IPS-NIHi11 (cell line): ENCODE results near the gene GCH1.
A peak's percentile ranks its signal among the peaks of the same experiment; 100 is the strongest.
"Not testable (repeated sequence)": the region's sequence is repeated elsewhere in the genome, so short reads cannot be mapped to it uniquely, and the experiment has no call there.

Source experiments
- DNase-seq: peaks from one replicate; pipeline ENCODE4 v3.0.0; 2012; ENCODE audit warnings: mixed read lengths, low spot score

The GCH1 gene, protein sequence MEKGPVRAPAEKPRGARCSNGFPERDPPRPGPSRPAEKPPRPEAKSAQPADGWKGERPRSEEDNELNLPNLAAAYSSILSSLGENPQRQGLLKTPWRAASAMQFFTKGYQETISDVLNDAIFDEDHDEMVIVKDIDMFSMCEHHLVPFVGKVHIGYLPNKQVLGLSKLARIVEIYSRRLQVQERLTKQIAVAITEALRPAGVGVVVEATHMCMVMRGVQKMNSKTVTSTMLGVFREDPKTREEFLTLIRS

DNA sequence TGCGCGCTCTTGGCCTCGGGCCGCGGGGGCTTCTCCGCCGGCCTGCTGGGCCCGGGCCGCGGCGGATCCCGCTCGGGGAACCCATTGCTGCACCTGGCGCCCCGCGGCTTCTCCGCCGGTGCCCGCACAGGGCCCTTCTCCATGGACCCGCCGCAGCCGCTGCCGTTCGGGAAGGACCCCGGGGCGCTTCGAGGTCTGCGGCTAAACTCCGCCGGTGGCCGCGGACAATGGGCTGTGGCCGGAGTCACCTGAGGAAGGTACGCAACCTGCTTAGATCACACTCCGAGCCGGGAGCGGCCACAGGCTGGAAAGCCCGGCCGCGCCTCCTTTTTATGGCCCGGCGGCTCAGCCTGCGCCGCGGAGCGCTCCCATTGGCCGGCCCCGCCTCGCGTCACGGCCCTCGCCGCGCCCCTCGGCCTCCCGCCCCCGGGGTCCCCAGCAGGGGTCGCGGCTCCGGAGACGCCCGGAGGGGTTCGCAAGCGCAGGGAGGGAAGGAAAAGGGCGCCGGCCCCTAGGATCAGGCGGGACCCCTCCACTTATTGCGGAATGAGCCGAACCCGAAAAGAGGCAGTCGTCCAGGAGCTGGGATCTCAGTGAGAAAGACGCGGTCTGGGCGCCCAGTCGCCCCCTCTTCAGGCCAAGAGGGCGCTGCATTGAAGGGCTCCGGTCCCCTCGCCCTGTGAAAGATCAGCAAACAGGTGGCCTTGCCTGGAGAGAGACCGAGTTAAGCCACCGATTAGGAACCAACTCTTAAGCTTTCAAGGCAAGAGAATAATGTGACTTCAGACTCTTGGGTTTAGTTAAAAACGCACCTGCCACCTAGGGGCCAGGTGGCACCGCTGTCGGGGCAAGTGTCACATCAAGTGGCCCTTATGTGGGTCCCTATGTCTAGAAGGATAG, at the start of gene GCH1:
Gene GCH1 (minus strand): TSS at position 306 of the 900 bp plus-strand sequence. CDS start 163 bp downstream, at position 143.
- peak; percentile 93 for DNase-seq

DNA sequence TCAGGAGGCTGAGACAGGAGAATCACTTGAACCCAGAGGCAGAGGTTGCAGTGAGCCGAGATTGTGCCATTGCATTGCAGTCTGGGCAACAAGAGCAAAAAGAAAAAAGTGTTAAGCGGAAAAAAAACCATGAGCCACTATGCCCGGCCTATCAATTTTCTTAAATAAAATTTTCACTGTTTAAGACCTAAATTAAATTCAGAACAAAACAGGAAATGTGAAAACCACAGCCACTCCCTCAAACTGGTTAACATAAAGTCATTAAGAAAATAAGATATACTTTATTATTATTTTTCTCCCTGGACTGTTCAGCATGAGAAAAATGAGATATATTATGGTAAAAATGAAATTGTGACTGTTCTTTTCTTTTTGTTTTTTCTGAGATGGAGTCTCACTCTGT, 44.6 kb upstream of the GCH1 start:
- no peak for DNase-seq

DNA sequence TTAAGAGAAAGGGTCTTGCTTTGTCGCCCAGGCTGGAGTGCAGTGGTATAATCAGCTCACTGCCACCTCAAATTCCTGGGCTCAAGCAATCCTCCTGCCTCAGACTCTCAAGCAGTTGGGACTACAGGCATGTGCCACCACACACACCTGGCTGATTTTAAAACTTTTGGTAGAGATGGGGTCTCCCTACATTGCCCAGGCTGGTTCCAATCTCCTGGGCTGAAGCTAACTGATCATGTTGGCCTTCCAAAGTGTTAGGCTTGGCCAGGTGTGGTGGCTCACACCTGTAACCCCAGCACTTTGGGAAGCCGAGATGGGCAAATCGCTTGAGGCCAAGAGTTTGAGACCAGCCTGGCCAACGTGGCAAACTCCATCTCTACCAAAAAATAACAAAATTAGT, 43.9 kb upstream of the GCH1 start:
- no peak for DNase-seq

DNA sequence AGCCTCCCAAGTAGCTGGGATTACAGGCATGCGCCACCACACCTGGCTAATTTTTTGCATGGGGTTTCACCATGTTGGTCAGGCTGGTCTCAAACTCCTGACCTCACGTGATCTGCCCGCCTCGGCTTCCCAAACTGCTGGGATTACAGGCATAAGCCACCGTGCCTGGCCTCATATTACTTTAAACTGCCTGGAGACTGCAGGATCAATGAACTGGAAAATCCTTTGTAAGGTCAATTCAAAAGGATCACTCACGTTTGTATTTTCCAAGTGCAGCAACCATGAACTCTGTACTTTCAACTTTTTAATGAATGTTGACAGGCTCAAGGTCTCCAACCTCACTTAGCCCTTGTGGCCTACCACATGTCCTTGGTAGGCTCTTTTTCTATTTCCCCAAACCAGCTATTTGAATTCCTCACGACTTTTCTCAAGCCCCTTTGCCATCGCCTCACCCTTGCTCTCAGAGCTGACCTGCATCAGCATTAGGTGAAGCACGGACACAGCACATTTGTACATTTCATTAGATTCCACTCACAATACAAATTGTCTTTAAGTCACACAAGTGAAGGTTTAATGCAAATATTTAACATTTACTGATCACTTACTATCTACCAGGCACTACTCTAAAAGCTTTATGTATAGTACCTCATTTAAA, 42.2 kb upstream of the GCH1 start:
- DNase-seq = no peak

DNA sequence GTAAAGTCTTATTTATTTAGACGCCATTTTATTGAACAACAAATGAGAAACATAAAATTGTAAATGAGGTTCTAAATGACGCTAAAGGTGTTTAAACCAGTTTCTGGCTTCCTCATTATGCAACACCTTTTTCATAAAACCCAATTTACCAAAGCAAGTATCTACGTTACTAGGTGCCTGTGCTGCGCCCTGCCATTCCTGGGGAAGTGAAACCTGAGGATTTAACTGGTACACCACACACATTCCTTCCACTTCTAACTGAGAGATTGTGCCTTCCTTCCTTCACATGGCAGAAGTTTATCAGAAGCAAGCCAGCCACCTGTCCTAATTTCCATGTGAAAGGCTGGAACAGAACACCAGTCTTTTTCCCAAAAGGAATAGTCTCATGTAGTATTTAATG, 40.3 kb upstream of the GCH1 start:
- DNase-seq = no peak

DNA sequence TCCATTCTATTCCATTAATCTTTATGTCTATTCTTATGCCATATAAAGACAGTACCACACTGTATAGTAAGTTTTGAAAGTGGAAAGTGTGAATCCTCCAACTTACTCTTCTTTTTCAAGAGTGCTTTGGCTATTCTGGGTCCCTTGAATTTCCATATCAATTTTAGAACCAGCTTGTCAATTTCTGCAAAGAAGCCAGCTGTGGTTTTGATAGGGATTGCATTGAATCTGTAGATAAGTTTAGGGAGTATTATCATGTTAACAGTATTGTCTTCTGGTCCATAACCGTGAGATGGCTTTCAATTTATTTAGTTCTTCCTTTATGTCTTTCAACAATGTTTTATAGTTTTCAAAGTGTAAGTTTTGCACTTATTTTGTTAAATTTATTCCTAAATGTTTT, 34.2 kb upstream of the GCH1 start:
- DNase-seq = no peak

DNA sequence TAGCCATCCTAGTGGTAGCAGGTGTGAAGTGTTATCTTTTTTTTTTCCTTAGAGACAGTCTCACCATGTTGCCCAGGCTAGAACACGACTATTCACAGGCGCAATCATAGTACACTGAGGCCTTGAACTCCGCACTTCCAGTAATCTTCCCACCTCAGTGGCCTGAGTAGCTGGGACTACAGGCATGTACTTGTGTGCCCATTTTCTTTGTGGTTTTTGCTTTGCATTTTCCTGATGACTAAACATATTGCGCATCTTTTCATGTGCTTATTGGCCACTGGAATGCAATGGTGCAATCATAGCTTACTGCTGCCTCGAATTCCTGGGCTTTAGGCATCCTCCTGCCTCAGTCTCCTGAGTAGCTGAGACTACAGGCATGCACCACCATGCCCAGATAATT, 33.3 kb upstream of the GCH1 start:
- no peak for DNase-seq

DNA sequence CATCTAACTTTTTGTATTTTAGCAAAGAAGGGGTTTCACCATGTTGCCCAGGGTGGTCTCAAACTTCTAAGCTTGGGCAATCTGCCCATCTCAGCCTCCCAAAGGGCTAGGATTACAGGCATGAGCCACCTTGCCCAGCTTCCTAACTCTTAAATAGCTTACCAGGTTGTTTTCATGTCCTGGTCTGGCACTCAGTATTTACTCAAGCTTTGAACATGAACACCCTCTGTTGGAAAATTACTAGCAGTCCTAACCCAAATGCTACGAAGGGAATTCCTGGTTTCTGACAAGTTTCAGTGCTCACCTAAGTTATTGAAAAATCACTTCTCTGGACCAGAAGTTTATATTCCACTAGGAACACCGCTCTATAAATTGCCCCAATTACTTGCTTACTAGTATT, 32.5 kb upstream of the GCH1 start:
- DNase-seq = no peak

DNA sequence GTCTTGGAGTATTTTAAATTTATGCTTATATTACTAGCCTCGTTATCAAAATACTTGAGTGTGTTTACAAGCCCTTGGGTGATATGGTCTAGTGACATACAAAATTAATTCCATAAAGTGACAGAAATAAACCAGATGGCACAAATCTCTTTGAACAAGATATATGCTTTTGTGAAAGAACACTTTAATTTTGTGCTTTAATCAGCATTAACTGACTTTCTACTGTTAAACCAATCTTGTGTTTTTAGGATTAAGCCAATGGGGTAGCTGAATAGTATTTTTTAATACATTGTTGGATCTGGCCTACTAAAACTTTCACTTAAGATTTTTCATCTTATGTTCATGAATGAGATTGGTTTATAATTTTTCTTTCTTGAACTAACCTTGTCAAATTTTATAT, 30.4 kb upstream of the GCH1 start:
- DNase-seq = no peak

DNA sequence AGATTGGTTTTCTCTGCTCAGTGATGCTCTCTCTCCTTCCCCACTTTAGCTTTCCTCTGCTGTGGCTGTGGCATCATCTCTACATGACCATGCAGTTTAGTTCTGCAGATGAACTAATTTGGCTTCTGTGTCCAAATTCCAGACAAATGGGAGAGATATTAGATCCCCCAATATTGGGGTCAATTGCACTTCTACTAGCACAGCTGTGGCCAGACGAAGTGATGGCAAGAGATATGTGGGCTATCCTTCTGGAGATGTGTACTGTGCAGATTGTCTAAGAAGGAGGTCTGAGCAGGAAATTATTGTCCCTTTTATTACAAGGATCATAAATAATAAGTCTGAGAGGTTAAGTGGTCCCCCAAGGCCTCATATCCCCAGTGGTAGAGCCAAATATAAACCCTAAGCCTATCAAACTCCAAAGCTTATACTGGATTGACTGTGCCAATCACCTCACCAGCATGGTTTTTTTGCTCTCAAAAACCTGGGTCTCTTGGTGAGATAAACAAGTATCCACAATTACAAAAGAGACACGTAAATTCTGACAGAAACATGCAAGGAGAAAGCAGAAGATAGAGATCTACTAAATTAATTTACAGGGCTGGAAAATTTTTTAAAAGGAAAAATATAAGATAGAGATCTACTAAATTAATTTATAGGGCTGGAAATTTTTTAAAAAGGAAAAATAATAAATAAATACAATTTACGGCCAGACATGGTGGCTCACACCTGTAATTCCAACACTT, 29.1 kb upstream of the GCH1 start:
- no peak for DNase-seq

DNA sequence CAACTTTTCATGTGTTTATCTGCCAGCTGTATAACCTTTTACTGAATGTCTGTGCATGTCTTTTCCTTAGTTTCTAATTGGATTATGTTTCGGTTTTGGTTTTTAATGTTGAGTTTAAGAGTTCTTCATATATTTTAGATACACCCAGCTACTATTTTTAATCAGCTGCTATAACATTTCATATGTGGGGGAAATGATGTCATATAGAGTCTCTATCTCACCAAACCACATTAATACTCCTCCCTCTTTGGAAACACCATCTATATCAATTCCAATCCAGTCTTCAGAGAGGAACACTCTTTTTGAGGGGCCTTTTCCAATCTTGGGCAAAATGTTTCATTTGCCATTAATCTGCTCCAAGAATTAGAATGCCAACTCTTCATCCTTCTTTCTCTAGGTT, 28.5 kb upstream of the GCH1 start:
- no peak for DNase-seq

DNA sequence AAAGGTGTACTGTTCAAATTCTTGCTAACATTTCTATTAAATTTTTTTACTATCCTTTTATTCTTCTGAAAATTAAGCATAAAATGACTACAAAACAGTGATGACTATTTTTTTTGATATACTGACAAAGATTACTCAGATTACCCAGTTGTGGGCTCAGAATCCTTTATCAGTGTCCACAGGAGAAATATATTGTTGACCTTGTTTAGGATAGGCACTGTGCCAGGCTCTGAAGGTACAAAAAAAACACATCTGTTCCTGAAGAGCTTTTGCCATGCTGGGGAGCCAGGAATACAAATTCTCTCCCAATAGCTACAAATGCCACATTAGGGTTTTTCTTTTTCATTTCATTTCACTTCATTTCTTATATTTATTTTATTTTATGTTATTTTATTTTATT, 26.9 kb upstream of the GCH1 start:
- DNase-seq = no peak

DNA sequence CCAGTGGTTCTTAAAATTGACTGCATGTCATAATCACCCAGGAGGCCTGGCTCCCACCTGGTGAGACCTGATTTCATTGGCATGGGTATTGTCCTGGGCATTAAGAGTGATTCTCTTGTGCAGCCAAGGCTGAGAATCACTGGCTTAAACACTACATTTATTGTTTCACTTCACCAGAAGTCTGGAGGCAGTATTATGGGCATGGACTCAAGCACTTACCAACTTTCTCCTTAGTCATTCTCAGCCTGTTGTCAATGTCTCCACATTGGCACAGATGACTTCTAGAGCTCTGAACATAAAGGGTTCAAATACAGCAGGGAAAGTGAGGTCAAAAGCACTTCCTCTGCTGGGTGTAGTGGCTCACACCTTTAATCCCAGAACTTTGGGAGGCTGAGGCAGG, 25.6 kb upstream of the GCH1 start:
- no peak for DNase-seq

DNA sequence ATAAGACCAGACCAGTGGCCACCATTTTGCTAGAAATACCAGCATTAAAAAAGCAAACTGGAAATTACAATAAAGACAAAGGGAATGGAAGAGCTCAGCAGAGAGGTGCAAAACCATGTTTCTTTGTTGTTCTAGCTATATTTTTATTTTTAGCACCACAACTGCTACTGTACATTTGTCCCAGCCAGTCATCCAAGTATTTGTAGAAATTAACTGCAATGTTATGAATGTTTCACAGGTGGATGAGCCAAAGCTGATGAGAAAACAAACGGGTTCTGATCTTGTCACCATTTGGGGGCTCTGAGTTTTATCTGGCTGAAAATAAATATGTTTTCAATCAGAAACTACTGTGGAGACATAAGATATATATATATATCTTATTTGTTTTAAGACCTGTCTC, 24.9 kb upstream of the GCH1 start:
- DNase-seq = no peak

DNA sequence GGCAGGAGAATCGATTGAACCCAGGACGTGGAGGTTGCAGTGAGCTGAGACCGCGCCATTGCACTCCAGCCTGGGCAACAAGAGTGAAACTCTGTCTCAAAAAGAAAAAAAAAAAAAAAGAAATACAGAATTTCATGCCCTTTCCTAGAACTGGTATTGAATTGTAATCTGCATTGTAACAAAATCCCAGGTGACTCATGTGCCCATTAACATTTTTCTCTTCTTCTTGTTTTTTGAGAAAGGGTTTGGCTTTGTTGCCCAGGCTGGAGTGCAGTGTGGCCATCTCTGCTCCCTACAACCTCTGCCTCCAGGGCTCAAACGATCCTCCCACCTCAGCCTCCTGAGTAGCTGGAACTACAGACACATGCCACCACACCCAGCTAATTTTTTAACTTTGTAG, 23.9 kb upstream of the GCH1 start:
- not testable (repeated sequence) for DNase-seq

DNA sequence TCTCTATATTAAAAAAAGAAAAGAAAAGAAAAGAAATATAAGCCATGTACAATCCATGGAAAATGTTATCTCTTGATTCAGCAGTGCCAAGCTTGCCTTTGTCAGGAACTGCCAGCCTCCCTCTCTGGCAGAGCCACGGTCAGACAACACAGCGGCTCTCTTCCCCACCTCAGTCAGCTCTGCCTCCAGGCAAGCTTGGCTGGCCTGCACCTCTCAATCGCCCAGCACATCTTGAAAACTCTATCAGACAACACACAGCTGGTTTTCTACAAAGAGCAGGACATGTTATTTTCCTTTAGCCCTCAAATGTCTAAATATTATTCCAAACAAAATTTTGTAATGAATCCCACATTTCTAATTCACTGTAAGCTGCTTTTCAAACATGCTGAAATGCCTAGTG, 20.0 kb upstream of the GCH1 start:
- DNase-seq = no peak

DNA sequence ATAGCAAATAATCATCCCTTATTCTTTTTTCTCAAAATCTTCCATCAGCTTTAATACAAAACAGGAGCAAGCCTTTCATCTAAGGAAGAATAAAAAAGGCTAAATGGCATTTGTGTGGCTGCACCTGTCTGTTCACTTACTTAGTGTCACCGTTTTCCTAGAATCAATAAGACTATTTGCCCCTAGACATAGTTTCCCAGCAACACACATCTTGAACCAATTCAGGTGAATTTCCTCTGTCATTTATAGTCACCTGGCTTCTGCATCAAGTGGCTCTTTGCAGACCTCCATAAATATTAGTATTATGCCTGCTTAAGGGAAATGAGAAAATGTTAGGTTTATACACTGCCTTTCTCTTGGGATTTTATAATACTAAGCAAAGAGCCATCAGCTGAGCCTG, 17.4 kb upstream of the GCH1 start:
- no peak for DNase-seq

DNA sequence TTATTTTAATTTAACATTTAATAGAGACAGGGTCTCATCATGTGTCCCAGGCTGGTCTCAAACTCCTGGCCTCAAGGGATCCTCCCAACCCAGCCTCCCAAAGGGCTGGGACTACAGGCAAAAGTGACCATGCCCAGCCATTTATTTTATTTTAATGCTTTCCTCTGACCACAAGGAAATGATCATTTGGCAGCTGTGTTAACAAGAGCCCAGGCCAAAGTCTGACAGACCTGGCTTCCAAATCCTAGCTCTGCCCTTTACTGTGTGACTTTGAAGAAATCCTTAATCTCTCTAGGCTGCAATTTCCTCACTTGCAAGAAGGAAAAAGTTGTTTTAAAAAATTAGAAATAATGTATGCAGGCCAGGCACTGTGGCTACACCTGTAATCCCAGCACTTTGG, 16.7 kb upstream of the GCH1 start:
- no peak for DNase-seq

DNA sequence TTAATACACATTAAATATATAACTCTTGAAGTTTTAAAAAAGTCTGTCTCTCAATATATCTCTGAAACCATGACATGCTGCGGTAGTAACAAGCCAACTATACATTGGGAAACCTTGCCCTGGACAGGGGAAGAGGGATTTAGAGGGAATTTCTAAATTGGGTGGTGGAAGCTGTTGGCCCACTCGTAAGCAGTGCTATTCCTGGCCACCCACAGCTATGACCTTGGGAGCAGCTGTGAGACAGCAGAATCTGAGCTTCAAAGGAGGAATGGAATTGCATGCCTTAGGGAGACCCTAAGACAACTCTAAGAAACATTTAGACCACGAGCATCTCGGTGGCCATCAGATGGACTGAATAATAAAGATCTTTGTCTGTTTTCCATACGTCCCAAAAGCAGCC, 15.8 kb upstream of the GCH1 start:
- no peak for DNase-seq

DNA sequence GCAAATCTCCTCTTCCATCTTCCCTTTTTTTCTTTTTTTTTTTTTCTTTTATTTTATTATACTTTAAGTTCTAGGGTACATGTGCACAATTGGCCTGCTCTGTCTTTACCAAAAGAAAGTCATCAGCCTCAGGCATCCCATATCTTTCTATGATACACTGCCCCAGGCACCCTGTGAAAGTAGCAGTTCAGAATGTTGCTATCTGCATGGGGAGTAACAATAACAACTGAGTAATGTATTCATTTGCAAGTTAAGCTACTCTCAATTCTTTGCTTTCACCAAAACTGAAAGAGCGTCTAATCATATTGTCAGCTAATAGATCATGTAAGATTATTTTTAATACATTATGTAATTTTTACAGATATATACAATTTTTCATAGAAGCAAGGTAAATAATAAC, 13.5 kb upstream of the GCH1 start:
- DNase-seq = no peak

DNA sequence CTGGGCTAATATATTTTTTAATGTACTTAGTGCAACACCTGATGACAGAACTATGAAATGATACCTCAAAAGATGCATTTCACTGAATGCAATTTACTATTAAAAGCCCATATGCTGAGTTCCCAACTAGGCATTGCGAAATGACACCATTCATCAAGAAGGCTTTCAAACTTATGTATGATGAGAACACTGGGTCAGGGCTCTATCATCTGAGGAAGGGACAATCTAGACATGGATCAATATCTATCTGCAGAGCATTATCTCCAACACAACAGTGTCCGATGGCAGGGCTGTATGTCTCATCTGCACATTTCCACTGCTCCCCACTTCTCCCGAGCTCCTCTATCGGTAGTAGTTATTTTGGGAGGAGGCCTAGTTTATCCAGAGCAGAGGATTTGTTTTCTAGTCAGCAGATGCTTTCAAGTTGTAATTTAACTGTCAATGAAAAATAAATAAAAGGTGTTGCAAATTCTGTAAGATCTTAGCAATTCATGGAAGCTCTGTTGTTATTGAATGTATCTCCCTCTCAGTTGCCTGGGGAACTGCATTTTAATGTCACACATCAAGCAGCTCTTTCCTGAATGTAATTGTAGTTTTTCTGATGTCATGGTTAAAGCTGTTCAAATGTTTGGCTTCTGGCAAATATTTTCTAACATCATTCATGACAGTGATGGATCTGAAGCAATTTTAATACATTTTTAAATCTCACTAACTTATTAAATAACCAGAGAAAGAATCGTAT, 7.4 kb upstream of the GCH1 start:
- DNase-seq = no peak

DNA sequence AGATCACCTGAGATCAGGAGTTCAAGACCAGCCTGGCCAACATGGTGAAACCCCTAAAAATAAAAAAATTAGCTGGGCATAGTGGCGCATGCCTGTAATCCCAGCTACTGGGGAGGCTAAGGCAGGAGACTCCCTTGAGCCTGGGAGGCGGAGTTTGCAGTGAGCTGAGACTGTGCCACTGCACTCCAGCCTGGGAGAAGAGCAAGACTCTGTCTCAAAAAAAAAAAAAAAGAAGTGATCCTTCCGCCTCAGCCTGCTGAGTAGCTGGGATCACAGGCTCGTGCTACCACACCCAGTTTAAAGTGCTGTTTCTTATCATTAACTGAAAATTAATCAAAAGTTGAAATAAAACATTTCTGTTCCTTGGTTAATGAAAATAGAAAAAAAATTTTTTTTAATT, 6.3 kb upstream of the GCH1 start:
- DNase-seq = not testable (repeated sequence)
